Vagina (tissue), 2 donors: ENCODE measurements around the gene NFIX.

Experiments
- CTCF ChIP-seq, 3 experiments: fragments of 450-650 bp in 2 of 3; fragments of 200-600 bp in 1 of 3; sonication (generic) in 1 of 3; IDR thresholded peaks; one replicate each; pipeline ENCODE4 v1.5.1; 2017 to 2019; ENCODE audit warnings: antibody characterized with exemption in 3 of 3, mild to moderate bottlenecking in 2 of 3, moderate library complexity in 2 of 3
- POLR2A ChIP-seq, 2 donors: fragments of 450-650 bp; IDR thresholded peaks; one replicate each; pipeline ENCODE4 v1.6.1; 2017; ENCODE audit warnings: antibody characterized with exemption in 2 of 2, mild to moderate bottlenecking in 2 of 2, moderate library complexity in 2 of 2
- POLR2AphosphoS5 ChIP-seq, 2 donors: sonication (generic); formaldehyde crosslinking; IDR thresholded peaks; one replicate each; pipeline ENCODE4 v1.9.0; 2017; ENCODE audit warnings: antibody characterized with exemption in 2 of 2, mild to moderate bottlenecking in 2 of 2, low read depth in 1 of 2; ENCODE audit not compliant: insufficient read depth in 1 of 2

- TF ChIP-seq POLR2A (IDR thresholded peaks at IDR 0.05) = no peak
- TF ChIP-seq POLR2AphosphoS5 (IDR thresholded peaks at IDR 0.05; ENCODE audit: insufficient read depth in 1 of 2, low read depth in 1 of 2) = no peak
- no peak for TF ChIP-seq CTCF (IDR thresholded peaks at IDR 0.05)
These were observed 1.7 kb upstream of the NFIX start for GRCh38 chr19:12993562-12993961.
